Measurements from ENCODE around the gene GPR137.

Gene GPR137

DNA sequence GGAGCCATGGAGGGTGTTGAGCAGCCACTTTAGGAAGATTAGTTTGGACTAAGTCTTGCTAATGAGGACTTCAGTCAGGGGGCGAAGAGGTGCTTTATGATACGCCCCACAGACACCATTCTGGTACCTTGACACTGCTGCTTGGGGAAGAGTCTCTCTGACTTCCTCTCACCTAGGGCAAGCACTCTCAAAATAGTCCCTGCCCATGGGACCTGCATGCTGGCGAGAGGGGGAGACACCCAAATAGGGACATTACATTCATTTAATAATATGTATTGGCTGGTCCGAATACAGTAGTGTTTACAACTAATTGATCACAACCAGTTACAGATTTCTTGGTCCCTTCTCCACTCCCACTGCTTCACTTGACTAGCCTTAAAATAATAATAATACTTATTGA lies 10.1 kb downstream of the GPR137 start:
- no peak overlapping the region for H3K4me3 ChIP-seq (ENCODE audit: low read depth, low read length)
- TF ChIP-seq, protein P1, sequence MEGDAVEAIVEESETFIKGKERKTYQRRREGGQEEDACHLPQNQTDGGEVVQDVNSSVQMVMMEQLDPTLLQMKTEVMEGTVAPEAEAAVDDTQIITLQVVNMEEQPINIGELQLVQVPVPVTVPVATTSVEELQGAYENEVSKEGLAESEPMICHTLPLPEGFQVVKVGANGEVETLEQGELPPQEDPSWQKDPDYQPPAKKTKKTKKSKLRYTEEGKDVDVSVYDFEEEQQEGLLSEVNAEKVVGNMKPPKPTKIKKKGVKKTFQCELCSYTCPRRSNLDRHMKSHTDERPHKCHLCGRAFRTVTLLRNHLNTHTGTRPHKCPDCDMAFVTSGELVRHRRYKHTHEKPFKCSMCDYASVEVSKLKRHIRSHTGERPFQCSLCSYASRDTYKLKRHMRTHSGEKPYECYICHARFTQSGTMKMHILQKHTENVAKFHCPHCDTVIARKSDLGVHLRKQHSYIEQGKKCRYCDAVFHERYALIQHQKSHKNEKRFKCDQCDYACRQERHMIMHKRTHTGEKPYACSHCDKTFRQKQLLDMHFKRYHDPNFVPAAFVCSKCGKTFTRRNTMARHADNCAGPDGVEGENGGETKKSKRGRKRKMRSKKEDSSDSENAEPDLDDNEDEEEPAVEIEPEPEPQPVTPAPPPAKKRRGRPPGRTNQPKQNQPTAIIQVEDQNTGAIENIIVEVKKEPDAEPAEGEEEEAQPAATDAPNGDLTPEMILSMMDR (IDR thresholded peaks at IDR 0.05; ENCODE audit: insufficient read depth, low read depth, low read length, missing control alignments) = no peak
- no peak for DNase-seq (ENCODE audit: low read depth)

DNA sequence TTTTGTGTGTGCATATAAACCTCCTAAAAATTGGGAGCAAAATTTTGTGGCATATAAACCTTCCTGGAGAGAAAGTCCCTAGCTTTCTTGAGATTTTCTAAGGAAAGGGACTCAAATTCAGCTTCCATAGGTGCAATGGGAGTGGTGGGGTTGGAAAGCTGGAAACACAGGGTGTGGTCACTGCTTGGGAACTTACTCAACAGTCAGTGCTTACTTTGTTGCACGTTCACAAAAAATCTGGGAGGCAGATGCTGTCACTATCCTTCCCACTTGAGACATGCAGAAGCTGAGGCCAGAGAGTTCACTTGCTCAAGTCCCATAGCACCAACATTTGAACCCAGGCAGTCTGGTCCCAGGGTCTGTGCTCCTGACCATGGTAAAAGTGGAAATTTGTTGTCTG lies 10.6 kb downstream of the GPR137 start:
- TF ChIP-seq, protein P1 (IDR thresholded peaks at IDR 0.05; ENCODE audit: insufficient read depth, low read depth, low read length, missing control alignments) = no peak
- DNase-seq (ENCODE audit: low read depth) = no peak
- no peak overlapping the region for H3K4me3 ChIP-seq (ENCODE audit: low read depth, low read length)

DNA sequence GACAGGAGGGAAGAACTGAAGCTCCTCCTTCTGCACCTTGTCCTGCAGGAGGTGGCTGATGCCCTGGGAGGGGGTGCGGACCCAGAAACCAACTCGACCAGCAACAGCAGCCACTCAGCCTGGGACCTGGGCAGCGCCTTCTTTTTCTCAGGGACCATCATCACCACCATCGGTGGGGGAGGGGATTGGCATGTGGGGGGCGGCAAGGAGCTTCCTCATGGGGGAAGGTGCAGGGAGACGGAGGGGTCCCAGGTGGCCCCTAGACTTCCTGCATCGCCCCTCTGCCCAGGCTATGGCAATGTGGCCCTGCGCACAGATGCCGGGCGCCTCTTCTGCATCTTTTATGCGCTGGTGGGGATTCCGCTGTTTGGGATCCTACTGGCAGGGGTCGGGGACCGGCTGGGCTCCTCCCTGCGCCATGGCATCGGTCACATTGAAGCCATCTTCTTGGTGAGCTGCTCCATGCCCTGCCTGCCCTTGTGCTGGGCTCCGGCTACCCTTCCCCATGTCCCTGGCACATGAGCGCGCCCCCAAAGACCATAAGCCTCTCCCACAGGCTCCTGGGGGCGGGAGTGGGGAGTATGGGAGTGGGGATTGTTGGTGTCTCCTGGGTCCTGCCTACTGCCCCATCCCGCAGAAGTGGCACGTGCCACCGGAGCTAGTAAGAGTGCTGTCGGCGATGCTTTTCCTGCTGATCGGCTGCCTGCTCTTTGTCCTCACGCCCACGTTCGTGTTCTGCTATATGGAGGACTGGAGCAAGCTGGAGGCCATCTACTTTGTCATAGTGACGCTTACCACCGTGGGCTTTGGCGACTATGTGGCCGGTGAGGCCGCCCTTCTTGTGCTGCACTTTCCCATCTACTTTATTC lies 11.4 kb downstream of the GPR137 start:
- no peak overlapping the region for H3K4me3 ChIP-seq (ENCODE audit: low read depth, low read length)
- TF ChIP-seq, protein P1 (IDR thresholded peaks at IDR 0.05; ENCODE audit: insufficient read depth, low read depth, low read length, missing control alignments) = no peak
- no peak for DNase-seq (ENCODE audit: low read depth)

DNA sequence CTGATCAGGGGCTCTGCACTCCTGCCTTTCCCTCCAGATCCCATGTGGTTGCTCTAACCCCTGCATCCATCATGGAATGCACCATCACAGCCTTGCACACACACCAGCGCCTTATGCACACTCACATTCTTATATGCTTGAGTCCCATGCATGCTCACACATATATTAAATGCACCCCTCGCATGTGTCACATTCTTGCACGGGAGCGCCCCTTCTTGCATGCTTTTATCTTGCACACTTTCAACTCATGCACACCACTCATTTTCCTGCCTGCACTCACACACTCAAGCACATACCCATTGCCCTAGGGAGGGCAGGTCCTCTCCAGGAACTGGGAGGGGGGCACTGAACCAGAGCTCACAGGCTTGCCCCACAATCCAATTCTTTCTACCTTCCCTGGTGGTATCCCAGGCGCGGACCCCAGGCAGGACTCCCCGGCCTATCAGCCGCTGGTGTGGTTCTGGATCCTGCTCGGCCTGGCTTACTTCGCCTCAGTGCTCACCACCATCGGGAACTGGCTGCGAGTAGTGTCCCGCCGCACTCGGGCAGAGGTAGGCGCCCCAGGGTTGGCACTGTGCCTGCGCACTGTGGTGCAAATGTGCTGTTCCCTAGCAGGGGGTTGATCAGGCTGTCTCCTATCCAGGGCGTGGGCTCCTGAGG lies 12.2 kb downstream of the GPR137 start:
- DNase-seq (ENCODE audit: low read depth) = no peak
- TF ChIP-seq, protein P1 (IDR thresholded peaks at IDR 0.05; ENCODE audit: insufficient read depth, low read depth, low read length, missing control alignments) = no peak
- no peak overlapping the region for H3K4me3 ChIP-seq (ENCODE audit: low read depth, low read length)

DNA sequence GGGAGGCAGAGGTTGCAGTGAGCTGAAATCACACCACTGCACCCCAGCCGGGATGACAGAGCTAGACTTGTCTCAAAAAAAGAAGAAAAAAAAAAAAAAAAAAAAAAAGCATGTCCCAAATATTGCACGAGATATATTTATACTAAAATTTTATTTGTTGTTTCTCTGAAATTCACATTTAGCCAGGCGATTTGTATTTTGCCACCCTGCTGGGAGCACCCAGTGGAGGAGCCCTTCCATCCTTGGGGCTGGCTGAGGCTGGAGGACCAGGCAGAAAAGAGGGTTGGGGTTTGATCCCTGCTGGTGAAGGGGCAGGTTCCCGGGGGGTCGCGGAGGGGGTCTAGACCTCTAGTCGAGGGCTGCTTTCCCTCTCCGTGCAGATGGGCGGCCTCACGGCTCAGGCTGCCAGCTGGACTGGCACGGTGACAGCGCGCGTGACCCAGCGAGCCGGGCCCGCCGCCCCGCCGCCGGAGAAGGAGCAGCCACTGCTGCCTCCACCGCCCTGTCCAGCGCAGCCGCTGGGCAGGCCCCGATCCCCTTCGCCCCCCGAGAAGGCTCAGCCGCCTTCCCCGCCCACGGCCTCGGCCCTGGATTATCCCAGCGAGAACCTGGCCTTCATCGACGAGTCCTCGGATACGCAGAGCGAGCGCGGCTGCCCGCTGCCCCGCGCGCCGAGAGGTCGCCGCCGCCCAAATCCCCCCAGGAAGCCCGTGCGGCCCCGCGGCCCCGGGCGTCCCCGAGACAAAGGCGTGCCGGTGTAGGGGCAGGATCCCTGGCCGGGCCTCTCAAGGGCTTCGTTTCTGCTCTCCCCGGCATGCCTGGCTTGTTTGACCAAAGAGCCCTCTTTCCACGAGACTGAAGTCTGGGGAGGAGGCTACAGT lies 13.6 kb downstream of the GPR137 start:
- no peak for DNase-seq (ENCODE audit: low read depth)
- no peak overlapping the region for H3K4me3 ChIP-seq (ENCODE audit: low read depth, low read length)
- TF ChIP-seq, protein P1 (IDR thresholded peaks at IDR 0.05; ENCODE audit: insufficient read depth, low read depth, low read length, missing control alignments) = no peak

DNA sequence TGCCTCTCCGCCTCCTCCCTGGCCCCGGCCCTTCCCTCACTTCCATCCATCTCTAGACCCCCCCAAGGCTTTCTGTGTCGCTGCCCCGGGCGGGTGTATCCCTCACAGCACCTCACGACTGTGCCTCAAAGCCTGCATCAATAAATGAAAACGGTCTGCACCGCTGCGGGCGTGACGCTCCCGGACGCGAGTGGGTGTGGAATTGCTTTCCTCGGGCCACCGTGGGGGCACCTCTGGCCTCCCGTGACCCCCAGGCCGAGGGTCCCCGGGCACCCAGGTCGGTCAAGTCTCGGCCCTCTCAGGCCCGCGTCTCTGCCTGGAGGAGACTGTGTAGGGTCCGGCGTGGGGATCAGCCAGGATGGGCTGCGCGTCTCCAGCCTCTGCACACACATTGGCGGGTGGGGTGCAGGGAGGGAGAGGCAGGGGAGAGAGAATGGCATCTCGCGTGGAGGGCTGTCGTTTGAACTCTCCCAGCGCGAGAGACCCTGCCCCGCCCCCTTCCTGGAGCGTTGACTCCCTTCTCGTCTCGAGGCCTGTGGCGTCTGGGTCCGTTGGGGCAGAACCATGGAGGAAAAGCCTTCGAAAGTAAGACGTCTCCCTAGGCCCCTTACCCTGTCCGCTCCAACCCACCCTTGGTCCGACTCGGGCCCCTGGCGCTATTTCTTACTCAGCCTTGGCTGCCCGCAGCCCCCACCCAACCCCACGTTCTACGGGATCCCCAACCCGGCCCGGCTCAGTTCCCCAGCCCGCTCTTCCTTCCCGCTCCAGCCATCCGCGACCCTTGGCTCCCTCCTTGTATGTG lies 14.4 kb downstream of the GPR137 start, which contains the start of gene CATSPERZ:
Gene CATSPERZ, plus strand, starts transcription at position 512 of the 802 bp plus-strand sequence. Its CDS starts 53 bp downstream, at position 565.
- TF ChIP-seq, protein P1 (IDR thresholded peaks at IDR 0.05; ENCODE audit: insufficient read depth, low read depth, low read length, missing control alignments) = no peak
- no peak for DNase-seq (ENCODE audit: low read depth)
- H3K4me3 ChIP-seq (ENCODE audit: low read depth, low read length) = peak within 1 kb of the TSS; percentile 16

Measured in GM12865 (cell line).